Endothelial cell of umbilical vein (primary cell): Measurements from ENCODE around the gene EIF4A2. TPM values are rescaled to one million over a fixed set of nuclear protein-coding genes. Genes with fewer than 3 reads are reported as not detected.

Source experiments
- BruUV-seq: library from RNA; stranded (reverse); fragments of 400-500 nt; replicated peaks from 2 replicates; lab custom pipeline; 2021; lab: Mats Ljungman, UMichigan
- CTCF ChIA-PET: fragments of 300-600, 350-600 bp; sonication (Branson Sonifier 250); formaldehyde crosslinking; loops from one replicate; lab custom pipeline; 2021; ENCODE audit warnings: antibody characterized with exemption, inconsistent platforms; lab: Charles Lee
- POLR2A ChIA-PET: fragments of 300-600, 350-600 bp; sonication (Branson Sonifier 250); formaldehyde crosslinking; loops from one replicate; lab custom pipeline; 2021; ENCODE audit warnings: antibody characterized with exemption, inconsistent platforms; lab: Charles Lee
- DNase-seq: peaks from one replicate; pipeline ENCODE4 v3.0.0-alpha.2; 2011; ENCODE audit warnings: low read depth, low spot score
- FAIRE-seq: peaks from 2 replicates; lab custom pipeline; 2011; peaks lifted over from hg19 to GRCh38; lab: Jason Lieb, UNC
- H2AFZ ChIP-seq: 2 replicates; pipeline ENCODE4 v1.6.0; 2012; ENCODE audit warnings: low read depth, low read length, control low read depth, inconsistent platforms
- H3K27ac ChIP-seq: 2 replicates; pipeline ENCODE4 v1.5.1; 2011; ENCODE audit warnings: low read depth, mild to moderate bottlenecking, control low read depth, low read length, moderate library complexity; ENCODE audit not compliant: insufficient read depth
- H3K27me3 ChIP-seq, 2 experiments: 2 replicates each; pipeline versions ENCODE4 v1.6.0 to v1.6.1; 2011; ENCODE audit warnings: low read length in 2 of 2, mixed read lengths in 1 of 2; ENCODE audit not compliant: control insufficient read depth in 2 of 2, insufficient read depth in 2 of 2
- H3K36me3 ChIP-seq, 2 experiments: 2 replicates in 1 of 2; 3 replicates in 1 of 2; pipeline ENCODE4 v1.5.1; 2011; ENCODE audit warnings: low read length in 2 of 2, mild to moderate bottlenecking in 1 of 2, moderate library complexity in 1 of 2; ENCODE audit not compliant: control insufficient read depth in 2 of 2, insufficient read depth in 2 of 2; ENCODE audit errors: extremely low read depth in 1 of 2
- H3K4me1 ChIP-seq: 3 replicates; pipeline ENCODE4 v1.5.1; 2011; ENCODE audit warnings: mild to moderate bottlenecking, low read length; ENCODE audit not compliant: control insufficient read depth, insufficient read depth; ENCODE audit errors: extremely low read depth
- H3K4me2 ChIP-seq: 2 replicates; pipeline ENCODE4 v1.6.1; 2011; ENCODE audit warnings: low read length, control low read depth, mixed read lengths; ENCODE audit not compliant: insufficient read depth
- H3K4me3 ChIP-seq, 3 experiments: fragments of 200-600 bp in 1 of 3; sonication (generic), shearing (Covaris generic) in 1 of 3; replicated peaks in 1 of 3; 2 replicates each; pipeline ENCODE4 v1.5.1; 2011 to 2016; ENCODE audit warnings: control low read depth in 3 of 3, low read length in 3 of 3, mild to moderate bottlenecking in 2 of 3, inconsistent platforms in 1 of 3, low read depth in 1 of 3, moderate library complexity in 1 of 3; ENCODE audit not compliant: insufficient read depth in 1 of 3
- H3K79me2 ChIP-seq: 2 replicates; pipeline ENCODE4 v1.6.0; 2012; ENCODE audit warnings: low read length, inconsistent platforms; ENCODE audit not compliant: control insufficient read depth, insufficient read depth
- H3K9ac ChIP-seq: replicated peaks from 2 replicates; pipeline ENCODE3; 2011; ENCODE audit warnings: low read length, control low read depth; ENCODE audit not compliant: insufficient read depth; ENCODE audit errors: extremely low read depth
- H3K9me1 ChIP-seq: replicated peaks from 3 replicates; pipeline ENCODE4 v1.6.0; 2011; ENCODE audit warnings: mild to moderate bottlenecking, low read length; ENCODE audit not compliant: control insufficient read depth, insufficient read depth; ENCODE audit errors: extremely low read depth
- H3K9me3 ChIP-seq: replicated peaks from 2 replicates; pipeline ENCODE4 v1.5.1; 2012; ENCODE audit warnings: low read length, inconsistent platforms; ENCODE audit not compliant: control insufficient read depth, insufficient read depth
- H4K20me1 ChIP-seq: replicated peaks from 2 replicates; pipeline ENCODE3; 2011; ENCODE audit warnings: mild to moderate bottlenecking, low read length; ENCODE audit not compliant: control insufficient read depth, insufficient read depth; ENCODE audit errors: extremely low read depth
- CTCF ChIP-seq, 2 donors: IDR thresholded peaks; 1 replicate in 1 of 2; 2 replicates in 1 of 2; pipeline ENCODE4 v1.5.1; 2011; ENCODE audit warnings: low read length in 2 of 2, mild to moderate bottlenecking in 2 of 2, moderate library complexity in 2 of 2, control low read depth in 1 of 2, inconsistent platforms in 1 of 2, low read depth in 1 of 2; ENCODE audit not compliant: insufficient read depth in 1 of 2; ENCODE audit errors: extremely low read depth in 1 of 2
- EZH2 ChIP-seq: IDR thresholded peaks from 2 replicates; pipeline ENCODE4 v1.6.1; 2012; ENCODE audit warnings: borderline replicate concordance, low read depth, mild to moderate bottlenecking, moderate library complexity, low read length, inconsistent platforms; ENCODE audit not compliant: severe bottlenecking
- FOS ChIP-seq: IDR thresholded peaks from 2 replicates; pipeline ENCODE4 v1.6.1; 2011; ENCODE audit warnings: mild to moderate bottlenecking, low read length, moderate library complexity, borderline replicate concordance; ENCODE audit not compliant: insufficient read depth
- GATA2 ChIP-seq: IDR thresholded peaks from 2 replicates; pipeline ENCODE4 v1.7.0; 2011; ENCODE audit warnings: low read depth, mild to moderate bottlenecking, moderate library complexity, mixed read lengths, low read length; ENCODE audit not compliant: insufficient read length, insufficient read depth
- JUN ChIP-seq: IDR thresholded peaks from 2 replicates; pipeline ENCODE4 v1.6.1; 2011; ENCODE audit warnings: borderline replicate concordance, low read depth; ENCODE audit not compliant: insufficient read length, insufficient read depth
- MAX ChIP-seq: IDR thresholded peaks from 2 replicates; pipeline ENCODE4 v1.6.1; 2011; ENCODE audit not compliant: insufficient read depth, insufficient read length
- MYC ChIP-seq: IDR thresholded peaks from one replicate; pipeline ENCODE4 v1.6.1; 2011; ENCODE audit warnings: mild to moderate bottlenecking, low read depth, low read length
- POLR2A ChIP-seq: IDR thresholded peaks from 2 replicates; pipeline ENCODE4 v1.6.1; 2012; ENCODE audit warnings: low read depth, mild to moderate bottlenecking, control low read depth, low read length
- POLR2AphosphoS5 ChIP-seq: IDR thresholded peaks from 2 replicates; pipeline ENCODE4 v1.6.1; 2012; ENCODE audit warnings: low read depth, mild to moderate bottlenecking, control low read depth, low read length, moderate library complexity; ENCODE audit not compliant: insufficient read depth
- dilution Hi-C: fragments of 300-500 bp; cut with MboI; formaldehyde crosslinking; loops from one replicate; pipeline ENCODE4 v1.15.0; 2019; ENCODE audit warnings: low sequenced_read_pairs; ENCODE audit not compliant: extremely low pct_ligation_motif_present
- intact Hi-C: fragments of 100-400 bp; cut with micrococcal nuclease; formaldehyde crosslinking; loops from one replicate; pipeline ENCODE4 v1.10.0; 2022
- polyA plus RNA-seq, 4 experiments: library from polyadenylated mRNA; depleted of rRNA in 3 of 4; stranded (reverse) in 3 of 4; unstranded in 1 of 4; fragments of >200 nt; gene quantifications; 2 replicates each; pipeline versions ENCODE4 v1.2.1 to v1.2.3, GENCODE V29; 2011 to 2012; ENCODE audit warnings: missing spikeins in 1 of 4
- total RNA-seq: library from RNA; stranded (reverse); gene quantifications from 2 replicates; pipeline ENCODE4 v1.2.3, GENCODE V29; 2021

Gene EIF4A2
- total and polyA plus RNA-seq, 2 donors (not counting 3 experiments of a cell fraction or from before 2014, with no cell fraction given): 282 to 401 TPM

GRCh38 chr3:186742618-186743380 is 40.6 kb upstream of the EIF4A2 start:
- dilution Hi-C loops: no loop called here
- DNase-seq (no peak), FAIRE-seq (no peak)
- Histone ChIP-seq H3K27me3 (peaks cover 2 to 4% of the 10 kb centered on the region in 2 experiments), H2AFZ (no peak overlapping the region), H3K27ac (no peak overlapping the region), H3K36me3 (no peaks in the 10 kb centered on the region), H3K4me3 (no peak overlapping the region), H3K9ac (no peak overlapping the region), H3K9me1 (no peaks in the 10 kb centered on the region), H4K20me1 (no peaks in the 10 kb centered on the region), H3K9me3 (no peaks in the 10 kb centered on the region), H3K4me1 (peaks cover 6% of the 10 kb centered on the region), H3K79me2 (no peaks in the 10 kb centered on the region), H3K4me2 (no peak overlapping the region)
- BruUV-seq: no TSS peak
- ChIA-PET CTCF (no interaction called here), POLR2A (no interaction called here)
- no peak for TF ChIP-seq POLR2AphosphoS5
- TF ChIP-seq POLR2A: no peak
- TF ChIP-seq MAX: no peak
- no peak for TF ChIP-seq JUN
- no peak for TF ChIP-seq GATA2
- TF ChIP-seq FOS: no peak
- no peak for TF ChIP-seq EZH2
- no peak for TF ChIP-seq MYC
- TF ChIP-seq CTCF (IDR thresholded peaks at IDR 0.05; ENCODE audit: extremely low read depth in 1 of 2, insufficient read depth in 1 of 2, low read depth in 1 of 2, low read length in 2 of 2): no peak
- intact Hi-C loops: no loop called here
